RWPE2 (cell line): ENCODE results near the gene ARHGAP42.

ENCODE experiments used
- ATAC-seq: fragments of 200-7000 bp; cut with Tn5 transposase; 3 replicates; pipeline ENCODE4 v1.9.1; 2021; ENCODE audit warnings: low read depth
- DNase-seq: peaks from one replicate; pipeline ENCODE4 v3.0.0-alpha.2; 2020; ENCODE audit warnings: low spot score
- H3K27ac ChIP-seq: fragments of 450-650 bp; 2 replicates; pipeline ENCODE4 v1.5.1; 2017; ENCODE audit warnings: mild to moderate bottlenecking; ENCODE audit not compliant: poor library complexity, severe bottlenecking
- H3K27me3 ChIP-seq: fragments of 250-450 bp; sonication (Bioruptor Pico); 2 replicates; pipeline ENCODE4 v1.5.1; 2021; ENCODE audit warnings: mild to moderate bottlenecking, moderate library complexity; ENCODE audit not compliant: insufficient read depth, poor library complexity, severe bottlenecking
- H3K36me3 ChIP-seq: fragments of 250-450 bp; sonication (Bioruptor Pico); 2 replicates; pipeline ENCODE4 v1.5.1; 2020; ENCODE audit warnings: low read depth, mild to moderate bottlenecking, moderate library complexity
- H3K4me1 ChIP-seq: fragments of 250-450 bp; sonication (Bioruptor Pico); 2 replicates; pipeline ENCODE4 v1.5.1; 2021; ENCODE audit warnings: mild to moderate bottlenecking, moderate library complexity; ENCODE audit not compliant: insufficient read depth, poor library complexity, severe bottlenecking
- H3K4me3 ChIP-seq: fragments of 250-450 bp; sonication (Bioruptor Pico); 2 replicates; pipeline ENCODE4 v1.5.1; 2021; ENCODE audit warnings: mild to moderate bottlenecking, moderate library complexity; ENCODE audit not compliant: severe bottlenecking
- H3K9me3 ChIP-seq: fragments of 250-450 bp; sonication (Bioruptor Pico); 2 replicates; pipeline ENCODE4 v1.5.1; 2021; ENCODE audit warnings: mild to moderate bottlenecking, moderate library complexity; ENCODE audit not compliant: severe bottlenecking
- CTCF ChIP-seq: fragments of 450-650 bp; IDR thresholded peaks from one replicate; pipeline ENCODE4 v1.5.1; 2017; ENCODE audit warnings: mild to moderate bottlenecking, moderate library complexity; ENCODE audit not compliant: poor library complexity, severe bottlenecking

ARHGAP42 gene

GRCh38 chr11:100978939-100979338 is 291.9 kb downstream of the ARHGAP42 start:
- Histone ChIP-seq H3K36me3 (no peaks in the 10 kb centered on the region), H3K4me1 (no peaks in the 10 kb centered on the region), H3K9me3 (no peaks in the 10 kb centered on the region), H3K27ac (no peak overlapping the region), H3K27me3 (no peaks in the 10 kb centered on the region), H3K4me3 (no peak overlapping the region)
- TF ChIP-seq CTCF: no peak
- no peak for DNase-seq
- no peak for ATAC-seq

- TF ChIP-seq CTCF: peak; percentile 37
These were observed 293.1 kb downstream of the ARHGAP42 start for GRCh38 chr11:100980156-100980555.

GRCh38 chr11:100981196-100981824 is 294.2 kb downstream of the ARHGAP42 start:
- no peak for ATAC-seq
- H3K4me3 ChIP-seq: no peak overlapping the region
- H3K36me3 ChIP-seq: no peaks in the 10 kb centered on the region
- H3K9me3 ChIP-seq: no peaks in the 10 kb centered on the region
- no peaks in the 10 kb centered on the region for H3K4me1 ChIP-seq
- DNase-seq: no peak
- no peak overlapping the region for H3K27ac ChIP-seq
- no peak for TF ChIP-seq CTCF
- H3K27me3 ChIP-seq: no peaks in the 10 kb centered on the region

More at GRCh38 chr11:100980156-100980555, 293.1 kb downstream of the ARHGAP42 start:
- ATAC-seq (no peak), DNase-seq (no peak)
- H3K4me1 ChIP-seq: no peaks in the 10 kb centered on the region
- H3K9me3 ChIP-seq: no peaks in the 10 kb centered on the region
- no peaks in the 10 kb centered on the region for H3K36me3 ChIP-seq
- H3K27ac ChIP-seq: no peak overlapping the region
- no peak overlapping the region for H3K4me3 ChIP-seq
- no peaks in the 10 kb centered on the region for H3K27me3 ChIP-seq

GRCh38 chr11:100984668-100985067 is 297.6 kb downstream of the ARHGAP42 start:
- no peak for TF ChIP-seq CTCF
- H3K4me3 ChIP-seq: no peak overlapping the region
- ATAC-seq (no peak), DNase-seq (no peak)
- H3K9me3 ChIP-seq: no peaks in the 10 kb centered on the region
- no peaks in the 10 kb centered on the region for H3K27me3 ChIP-seq
- H3K4me1 ChIP-seq: no peaks in the 10 kb centered on the region
- no peaks in the 10 kb centered on the region for H3K36me3 ChIP-seq
- no peak overlapping the region for H3K27ac ChIP-seq

GRCh38 chr11:100990931-100991330 is 303.8 kb downstream of the ARHGAP42 start:
- H3K27me3 ChIP-seq: no peaks in the 10 kb centered on the region

More at GRCh38 chr11:100990931-100991330, 303.8 kb downstream of the ARHGAP42 start:
- no peak for TF ChIP-seq CTCF
- Histone ChIP-seq H3K36me3 (no peaks in the 10 kb centered on the region), H3K9me3 (no peaks in the 10 kb centered on the region), H3K4me1 (no peaks in the 10 kb centered on the region), H3K27ac (no peak overlapping the region), H3K4me3 (no peak overlapping the region)
- DNase-seq (no peak), ATAC-seq (no peak)
